ENCODE data around the gene TOP1. TPM values are rescaled to one million over a fixed set of nuclear protein-coding genes. Genes with fewer than 3 reads are reported as not detected.

Gene TOP1
- polyA plus RNA-seq, 1 experiment, result 4.0 TPM

DNA sequence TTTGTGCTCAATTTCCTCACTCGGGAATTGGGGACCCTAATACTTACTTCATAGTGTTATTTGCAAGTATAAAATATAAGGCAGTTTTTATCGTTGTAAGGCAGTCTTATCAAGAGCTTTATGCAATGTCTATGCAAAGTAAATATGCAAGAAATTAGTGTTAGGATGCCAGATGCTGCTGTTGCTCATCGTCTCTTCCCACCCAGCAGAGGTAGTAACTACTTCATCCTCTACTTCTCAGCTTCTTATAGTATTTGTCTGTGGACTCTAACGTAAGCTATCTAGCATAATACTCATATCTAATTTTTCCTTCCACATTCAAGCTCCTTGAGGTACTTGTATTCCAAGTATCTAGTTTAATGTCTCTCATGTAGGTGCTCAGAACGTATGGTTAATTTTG is 120.3 kb downstream of the TOP1 start:
- TF ChIP-seq, protein P1, sequence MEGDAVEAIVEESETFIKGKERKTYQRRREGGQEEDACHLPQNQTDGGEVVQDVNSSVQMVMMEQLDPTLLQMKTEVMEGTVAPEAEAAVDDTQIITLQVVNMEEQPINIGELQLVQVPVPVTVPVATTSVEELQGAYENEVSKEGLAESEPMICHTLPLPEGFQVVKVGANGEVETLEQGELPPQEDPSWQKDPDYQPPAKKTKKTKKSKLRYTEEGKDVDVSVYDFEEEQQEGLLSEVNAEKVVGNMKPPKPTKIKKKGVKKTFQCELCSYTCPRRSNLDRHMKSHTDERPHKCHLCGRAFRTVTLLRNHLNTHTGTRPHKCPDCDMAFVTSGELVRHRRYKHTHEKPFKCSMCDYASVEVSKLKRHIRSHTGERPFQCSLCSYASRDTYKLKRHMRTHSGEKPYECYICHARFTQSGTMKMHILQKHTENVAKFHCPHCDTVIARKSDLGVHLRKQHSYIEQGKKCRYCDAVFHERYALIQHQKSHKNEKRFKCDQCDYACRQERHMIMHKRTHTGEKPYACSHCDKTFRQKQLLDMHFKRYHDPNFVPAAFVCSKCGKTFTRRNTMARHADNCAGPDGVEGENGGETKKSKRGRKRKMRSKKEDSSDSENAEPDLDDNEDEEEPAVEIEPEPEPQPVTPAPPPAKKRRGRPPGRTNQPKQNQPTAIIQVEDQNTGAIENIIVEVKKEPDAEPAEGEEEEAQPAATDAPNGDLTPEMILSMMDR (IDR thresholded peaks at IDR 0.05; ENCODE audit: insufficient read depth, low read depth, low read length), result no peak
- CTCF ChIA-PET, result interaction anchor here (1.2 kb wide), 1 partner anchor 26 kb away, joined by 3 read pairs; no protein-coding TSS in a partner anchor
- no peaks in the 10 kb centered on the region for H3K27me3 ChIP-seq (ENCODE audit: control insufficient read depth, insufficient read depth, low read length)

DNA sequence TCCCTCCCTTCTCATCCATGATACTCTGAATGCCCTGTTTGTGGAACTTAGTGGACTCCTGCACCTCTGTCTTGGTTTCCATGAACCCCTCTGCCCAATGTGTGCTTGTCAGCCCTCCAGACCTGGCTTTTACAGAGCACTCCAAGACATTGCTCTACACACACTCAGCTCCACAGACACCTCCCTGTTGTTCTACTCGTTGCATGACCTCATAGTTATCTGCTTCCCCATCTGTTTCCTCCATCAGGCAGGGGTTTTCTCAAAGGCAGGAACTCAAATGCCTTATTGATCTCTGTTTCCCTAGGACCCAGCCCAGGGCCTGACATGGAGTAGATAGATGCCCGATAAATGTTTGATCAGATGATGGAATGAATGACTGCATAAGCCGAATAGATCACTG is 122.0 kb downstream of the TOP1 start:
- DNase-seq (ENCODE audit: low read depth), result no peak
- H3K4me3 ChIP-seq (ENCODE audit: low read depth, low read length), result no peak overlapping the region
- no peaks in the 10 kb centered on the region for H3K27me3 ChIP-seq (ENCODE audit: control insufficient read depth, insufficient read depth, low read length)
- TF ChIP-seq, protein P1 (IDR thresholded peaks at IDR 0.05; ENCODE audit: insufficient read depth, low read depth, low read length), result no peak
- ChIA-PET POLR2A (interaction anchor here (0.6 kb wide), 1 partner anchor 72 kb away, joined by 4 read pairs; no protein-coding TSS in a partner anchor), CTCF (interaction anchor here (0.6 to 3.3 kb wide), 6 partner anchors 8 to 374 kb away, joined by 3 to 12 read pairs (median 4); partner anchors contain the start of gene LPIN3)
- H3K36me3 ChIP-seq (ENCODE audit: control insufficient read depth, insufficient read depth, low read length), result no peaks in the 10 kb centered on the region

More for the DNA sequence above, 120.3 kb downstream of the TOP1 start:
- Histone ChIP-seq H3K36me3 (ENCODE audit: control insufficient read depth, insufficient read depth, low read length) (no peaks in the 10 kb centered on the region), H3K4me3 (ENCODE audit: low read depth, low read length) (no peak overlapping the region)
- DNase-seq (ENCODE audit: low read depth), result no peak
- POLR2A ChIA-PET, result no interaction called here

DNA sequence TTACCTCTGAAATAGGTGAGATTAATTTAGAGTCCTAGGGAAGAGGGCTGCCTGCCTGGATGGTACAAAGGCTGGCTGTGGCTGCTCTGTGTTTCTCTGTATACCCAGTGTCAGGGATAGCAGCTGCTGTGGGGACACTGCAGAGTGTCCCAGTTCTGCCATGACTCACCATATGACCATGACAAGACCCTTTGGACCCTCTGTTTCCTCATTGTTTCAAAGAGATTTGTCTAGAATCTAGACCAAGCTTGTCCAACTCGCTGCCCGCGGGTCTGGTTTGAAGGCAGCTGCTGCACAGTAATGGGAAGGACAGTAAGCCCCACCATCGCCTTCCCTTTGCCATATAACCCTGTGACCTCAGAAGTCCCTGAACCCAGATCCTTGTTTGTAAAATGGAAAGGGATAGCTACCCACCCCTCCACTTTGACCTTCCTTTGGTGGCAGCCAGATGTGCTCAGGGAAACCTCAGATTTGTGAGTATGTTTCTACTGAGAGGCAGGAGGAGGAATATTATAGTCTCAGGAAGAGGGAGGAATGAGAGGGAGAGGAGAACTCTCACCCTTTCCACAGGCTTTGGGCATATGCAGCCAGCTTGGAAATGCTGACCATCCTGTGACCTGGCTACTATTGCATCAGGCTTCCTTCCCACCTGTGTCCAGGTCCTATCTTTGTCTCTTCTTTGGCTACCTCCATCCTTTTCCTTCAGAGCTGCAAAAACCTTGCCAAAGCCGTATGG is 122.7 kb downstream of the TOP1 start:
- Histone ChIP-seq H3K36me3 (ENCODE audit: control insufficient read depth, insufficient read depth, low read length) (no peaks in the 10 kb centered on the region), H3K4me3 (ENCODE audit: low read depth, low read length) (no peak overlapping the region), H3K27me3 (ENCODE audit: control insufficient read depth, insufficient read depth, low read length) (no peaks in the 10 kb centered on the region)
- DNase-seq (ENCODE audit: low read depth), result no peak
- TF ChIP-seq, protein P1 (IDR thresholded peaks at IDR 0.05; ENCODE audit: insufficient read depth, low read depth, low read length), result no peak
- ChIA-PET CTCF (interaction anchor here (0.6 to 3.3 kb wide), 7 partner anchors 9 to 189 kb away, joined by 3 to 12 read pairs (median 3); partner anchors contain the start of gene LPIN3), POLR2A (no interaction called here)

DNA sequence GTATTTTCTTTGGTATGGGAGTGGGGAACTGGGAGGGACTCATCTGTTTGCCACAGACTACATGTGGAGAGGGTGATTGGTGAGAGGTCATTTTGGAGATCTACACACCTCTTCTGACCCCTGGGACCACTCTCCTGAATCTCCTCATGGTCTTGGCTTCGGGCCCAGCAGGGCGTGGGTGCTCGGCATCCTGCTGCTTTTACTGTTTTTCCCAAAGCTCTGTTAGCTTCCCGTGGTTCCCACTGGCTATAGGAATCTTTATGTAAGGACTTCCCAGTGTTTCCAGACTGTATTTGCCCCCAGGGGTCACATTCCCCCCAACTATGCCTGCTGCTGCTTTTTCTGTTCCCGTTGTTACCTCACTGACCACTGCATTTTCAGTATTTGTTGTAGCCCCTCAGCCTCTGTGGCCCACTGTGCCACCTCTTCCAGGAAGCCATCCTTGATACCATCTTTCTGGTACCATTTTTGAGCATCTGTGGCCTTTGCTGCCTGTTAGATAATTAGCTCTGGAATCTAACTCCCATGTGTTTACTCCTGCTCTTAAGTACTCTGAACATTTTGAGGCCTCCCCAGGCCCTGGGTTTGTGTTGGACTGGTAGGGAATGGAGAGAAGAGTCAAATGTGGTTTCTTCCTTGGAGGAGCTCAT is 123.6 kb downstream of the TOP1 start:
- no peaks in the 10 kb centered on the region for H3K27me3 ChIP-seq (ENCODE audit: control insufficient read depth, insufficient read depth, low read length)
- TF ChIP-seq, protein P1 (IDR thresholded peaks at IDR 0.05; ENCODE audit: insufficient read depth, low read depth, low read length), result no peak
- no peak for DNase-seq (ENCODE audit: low read depth)
- no peak overlapping the region for H3K4me3 ChIP-seq (ENCODE audit: low read depth, low read length)
- CTCF ChIA-PET, result interaction anchor here (1.1 to 3.3 kb wide), 5 partner anchors 10 to 190 kb away, joined by 3 to 12 read pairs (median 4); partner anchors contain the start of gene LPIN3
- H3K36me3 ChIP-seq (ENCODE audit: control insufficient read depth, insufficient read depth, low read length), result no peaks in the 10 kb centered on the region
- POLR2A ChIA-PET, result no interaction called here

Measured in BJ (cell line).